ENCODE data around the gene CRLF2.
"Not testable (repeated sequence)": the region's sequence is repeated elsewhere in the genome, so short reads cannot be mapped to it uniquely, and the experiment has no call there.

The CRLF2 gene

GRCh38 chrX:1169189-1169588, 43.3 kb downstream of the CRLF2 start:
- Mint-ChIP-seq H3K4me1 (peaks cover 0 to 2% of the 10 kb centered on the region in 2 donors), H3K9me3 (no peaks in the 10 kb centered on the region), H3K36me3 (no peaks in the 10 kb centered on the region), H3K27ac (no peak overlapping the region), H3K4me3 (no peak overlapping the region), H3K27me3 (peaks cover 9 to 16% of the 10 kb centered on the region in 2 donors)
- DNase-seq (no peak), ATAC-seq (replicated peaks) (no peak)

GRCh38 chrX:1167918-1168481, 44.4 kb downstream of the CRLF2 start:
- Mint-ChIP-seq H3K27ac (no peak overlapping the region), H3K36me3 (no peaks in the 10 kb centered on the region), H3K4me1 (peaks cover 0 to 4% of the 10 kb centered on the region in 2 donors), H3K27me3 (peaks cover 15 to 23% of the 10 kb centered on the region in 2 donors), H3K4me3 (no peak overlapping the region), H3K9me3 (no peaks in the 10 kb centered on the region)
- ATAC-seq (replicated peaks) (no peak), DNase-seq (no peak)

GRCh38 chrX:1167466-1167865, 45.0 kb downstream of the CRLF2 start:
- ATAC-seq (replicated peaks) = no peak
- no peak overlapping the region for H3K4me3 Mint-ChIP-seq
- no peak overlapping the region for H3K27ac Mint-ChIP-seq
- H3K4me1 Mint-ChIP-seq = peaks cover 0 to 4% of the 10 kb centered on the region in 2 donors
- no peaks in the 10 kb centered on the region for H3K36me3 Mint-ChIP-seq
- DNase-seq = no peak
- H3K9me3 Mint-ChIP-seq = no peaks in the 10 kb centered on the region
- peaks cover 15 to 26% of the 10 kb centered on the region in 2 donors for H3K27me3 Mint-ChIP-seq

- Mint-ChIP-seq H3K9me3 (peaks cover 0 to 2% of the 10 kb centered on the region in 2 donors), H3K4me1 (peaks cover 0 to 4% of the 10 kb centered on the region in 2 donors), H3K4me3 (no peak overlapping the region), H3K27me3 (peaks cover 17 to 30% of the 10 kb centered on the region in 2 donors), H3K27ac (no peak overlapping the region), H3K36me3 (no peaks in the 10 kb centered on the region)
- ATAC-seq (replicated peaks) = peak; percentile 53 to 71
- DNase-seq = no peak
Measured at GRCh38 chrX:1165535-1166196, 46.8 kb downstream of the CRLF2 start.

- peak; percentile 42 to 53 for ATAC-seq (replicated peaks)
- no peak for DNase-seq
- Mint-ChIP-seq H3K36me3 (no peaks in the 10 kb centered on the region), H3K4me3 (no peak overlapping the region), H3K27me3 (peaks cover 26 to 41% of the 10 kb centered on the region in 2 donors), H3K27ac (no peak overlapping the region), H3K4me1 (peaks cover 4% of the 10 kb centered on the region in 2 donors), H3K9me3 (peaks cover 5 to 12% of the 10 kb centered on the region in 2 donors)
Measured at GRCh38 chrX:1164322-1165288, 47.8 kb downstream of the CRLF2 start.

- no peak overlapping the region for H3K27ac Mint-ChIP-seq
- H3K4me1 Mint-ChIP-seq = peaks cover 4 to 6% of the 10 kb centered on the region in 2 donors
- DNase-seq (no peak), ATAC-seq (replicated peaks) (no peak)
- H3K4me3 Mint-ChIP-seq = peak overlapping the region in 1 of 2 donors; percentile 36
- H3K36me3 Mint-ChIP-seq = no peaks in the 10 kb centered on the region
- peaks cover 26 to 39% of the 10 kb centered on the region in 2 donors for H3K27me3 Mint-ChIP-seq
- peaks cover 9 to 16% of the 10 kb centered on the region in 2 donors for H3K9me3 Mint-ChIP-seq
Measured at GRCh38 chrX:1163231-1163630, 49.2 kb downstream of the CRLF2 start.

- H3K27me3 Mint-ChIP-seq = peaks cover 22 to 35% of the 10 kb centered on the region in 2 donors
Measured at GRCh38 chrX:1162119-1162916, 50.1 kb downstream of the CRLF2 start.

GRCh38 chrX:1159548-1159947, 52.9 kb downstream of the CRLF2 start:
- H3K4me3 Mint-ChIP-seq = peak overlapping the region; percentile 7 to 31
- ATAC-seq (replicated peaks) = no peak
- peaks cover 9 to 16% of the 10 kb centered on the region in 2 donors for H3K9me3 Mint-ChIP-seq
- peaks cover 22 to 29% of the 10 kb centered on the region in 2 donors for H3K27me3 Mint-ChIP-seq
- H3K27ac Mint-ChIP-seq = peak overlapping the region; percentile 42
- DNase-seq = no peak
- H3K4me1 Mint-ChIP-seq = peaks cover 1 to 6% of the 10 kb centered on the region in 2 donors
- H3K36me3 Mint-ChIP-seq = no peaks in the 10 kb centered on the region

More at GRCh38 chrX:1162119-1162916, 50.1 kb downstream of the CRLF2 start:
- H3K4me3 Mint-ChIP-seq = no peak overlapping the region
- no peaks in the 10 kb centered on the region for H3K36me3 Mint-ChIP-seq
- DNase-seq (no peak), ATAC-seq (replicated peaks) (no peak)
- H3K27ac Mint-ChIP-seq = no peak overlapping the region
- H3K4me1 Mint-ChIP-seq = peaks cover 4 to 6% of the 10 kb centered on the region in 2 donors
- peaks cover 9 to 16% of the 10 kb centered on the region in 2 donors for H3K9me3 Mint-ChIP-seq

GRCh38 chrX:1156681-1157455, 55.6 kb downstream of the CRLF2 start:
- Mint-ChIP-seq H3K9me3 (peaks cover 9 to 16% of the 10 kb centered on the region in 2 donors), H3K27me3 (peaks cover 17 to 20% of the 10 kb centered on the region in 2 donors)
- not testable (repeated sequence) for ATAC-seq (replicated peaks); DNase-seq; H3K4me3 Mint-ChIP-seq; H3K36me3 Mint-ChIP-seq; H3K27ac Mint-ChIP-seq; H3K4me1 Mint-ChIP-seq

GRCh38 chrX:1153940-1154339, 58.5 kb downstream of the CRLF2 start:
- Mint-ChIP-seq H3K4me1 (no peaks in the 10 kb centered on the region), H3K4me3 (no peak overlapping the region), H3K36me3 (no peaks in the 10 kb centered on the region), H3K9me3 (no peaks in the 10 kb centered on the region), H3K27me3 (peaks cover 6 to 18% of the 10 kb centered on the region in 2 donors), H3K27ac (no peak overlapping the region)
- no peak for DNase-seq
- no peak for ATAC-seq (replicated peaks)

GRCh38 chrX:1152090-1152489, 60.4 kb downstream of the CRLF2 start:
- no peak for ATAC-seq (replicated peaks)
- no peak overlapping the region for H3K4me3 Mint-ChIP-seq
- no peaks in the 10 kb centered on the region for H3K9me3 Mint-ChIP-seq
- H3K36me3 Mint-ChIP-seq = no peaks in the 10 kb centered on the region
- DNase-seq = no peak
- H3K27ac Mint-ChIP-seq = no peak overlapping the region
- peaks cover 14 to 25% of the 10 kb centered on the region in 2 donors for H3K27me3 Mint-ChIP-seq
- no peaks in the 10 kb centered on the region for H3K4me1 Mint-ChIP-seq

GRCh38 chrX:1151378-1152077, 60.9 kb downstream of the CRLF2 start:
- Mint-ChIP-seq H3K4me1 (no peaks in the 10 kb centered on the region), H3K9me3 (no peaks in the 10 kb centered on the region), H3K4me3 (no peak overlapping the region), H3K27ac (no peak overlapping the region), H3K27me3 (peaks cover 14 to 25% of the 10 kb centered on the region in 2 donors), H3K36me3 (no peaks in the 10 kb centered on the region)
- DNase-seq = no peak
- no peak for ATAC-seq (replicated peaks)
